Measurements from ENCODE around the gene KITLG.

Gene KITLG

DNA sequence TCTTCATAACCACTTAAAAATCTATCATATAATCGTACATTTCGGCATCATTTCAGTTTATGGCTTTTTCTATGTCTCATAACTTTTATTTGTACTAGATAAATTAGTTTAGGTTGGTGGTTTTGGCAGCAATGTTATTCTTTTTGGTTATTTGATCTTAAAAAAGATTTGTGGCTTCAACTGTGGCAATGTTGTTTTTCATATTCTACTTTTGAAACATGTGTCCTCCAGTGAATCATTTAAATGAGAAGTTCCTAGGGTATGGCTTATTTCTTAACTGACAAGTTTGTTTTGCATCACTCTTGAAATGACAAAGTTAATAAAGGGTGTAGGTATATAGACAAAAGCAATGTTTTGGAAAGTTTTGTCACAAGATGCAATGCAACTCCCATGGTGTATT is 11.1 kb upstream of the KITLG start:
- no peak for DNase-seq (ENCODE audit: low read depth)
- TF ChIP-seq, protein P1, sequence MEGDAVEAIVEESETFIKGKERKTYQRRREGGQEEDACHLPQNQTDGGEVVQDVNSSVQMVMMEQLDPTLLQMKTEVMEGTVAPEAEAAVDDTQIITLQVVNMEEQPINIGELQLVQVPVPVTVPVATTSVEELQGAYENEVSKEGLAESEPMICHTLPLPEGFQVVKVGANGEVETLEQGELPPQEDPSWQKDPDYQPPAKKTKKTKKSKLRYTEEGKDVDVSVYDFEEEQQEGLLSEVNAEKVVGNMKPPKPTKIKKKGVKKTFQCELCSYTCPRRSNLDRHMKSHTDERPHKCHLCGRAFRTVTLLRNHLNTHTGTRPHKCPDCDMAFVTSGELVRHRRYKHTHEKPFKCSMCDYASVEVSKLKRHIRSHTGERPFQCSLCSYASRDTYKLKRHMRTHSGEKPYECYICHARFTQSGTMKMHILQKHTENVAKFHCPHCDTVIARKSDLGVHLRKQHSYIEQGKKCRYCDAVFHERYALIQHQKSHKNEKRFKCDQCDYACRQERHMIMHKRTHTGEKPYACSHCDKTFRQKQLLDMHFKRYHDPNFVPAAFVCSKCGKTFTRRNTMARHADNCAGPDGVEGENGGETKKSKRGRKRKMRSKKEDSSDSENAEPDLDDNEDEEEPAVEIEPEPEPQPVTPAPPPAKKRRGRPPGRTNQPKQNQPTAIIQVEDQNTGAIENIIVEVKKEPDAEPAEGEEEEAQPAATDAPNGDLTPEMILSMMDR (IDR thresholded peaks at IDR 0.05; ENCODE audit: control insufficient read depth, extremely low read depth, insufficient read depth) = no peak
- H3K4me3 ChIP-seq (ENCODE audit: low read depth, low read length) = no peak overlapping the region

DNA sequence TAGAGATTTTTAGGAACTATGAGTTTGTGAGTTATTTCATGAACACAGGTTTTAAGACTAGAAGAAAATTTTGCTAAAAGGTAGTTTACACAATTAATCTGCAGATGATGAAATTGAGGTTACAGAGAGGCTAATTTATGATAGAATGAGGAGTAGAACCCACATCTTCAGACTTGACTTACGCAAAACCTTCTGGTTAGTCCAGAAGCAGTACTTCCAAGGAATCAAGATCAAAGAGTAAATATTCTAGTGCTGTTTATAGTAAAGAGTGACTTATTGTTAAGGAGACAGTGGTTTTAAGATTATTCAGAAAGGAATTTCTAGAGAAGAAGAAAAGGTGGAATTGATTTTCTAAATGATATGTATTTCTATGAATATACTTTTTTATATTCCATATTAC is 10.6 kb upstream of the KITLG start:
- TF ChIP-seq, protein P1 (IDR thresholded peaks at IDR 0.05; ENCODE audit: control insufficient read depth, extremely low read depth, insufficient read depth) = no peak
- no peak for DNase-seq (ENCODE audit: low read depth)
- H3K4me3 ChIP-seq (ENCODE audit: low read depth, low read length) = no peak overlapping the region

DNA sequence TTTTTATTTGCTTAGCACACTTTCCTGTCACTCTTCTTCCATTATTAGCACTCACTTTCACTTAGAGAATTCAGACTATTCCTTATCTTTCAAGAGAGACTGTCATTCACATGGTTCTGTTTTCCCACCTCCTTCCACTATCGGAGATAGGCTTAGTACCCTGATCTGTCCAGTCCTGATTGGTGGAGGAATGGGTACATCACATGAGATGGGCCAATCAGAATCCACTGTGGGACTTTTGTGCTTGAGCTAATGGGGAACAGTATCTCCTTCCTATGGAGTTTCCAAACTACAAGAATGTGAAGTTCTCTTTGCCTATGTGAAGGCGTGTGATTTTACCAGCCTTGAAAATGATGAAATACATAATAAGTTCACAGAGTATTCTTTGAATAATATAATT is 4.8 kb upstream of the KITLG start:
- DNase-seq (ENCODE audit: low read depth) = no peak
- TF ChIP-seq, protein P1 (IDR thresholded peaks at IDR 0.05; ENCODE audit: control insufficient read depth, extremely low read depth, insufficient read depth) = no peak
- H3K4me3 ChIP-seq (ENCODE audit: low read depth, low read length) = no peak overlapping the region

DNA sequence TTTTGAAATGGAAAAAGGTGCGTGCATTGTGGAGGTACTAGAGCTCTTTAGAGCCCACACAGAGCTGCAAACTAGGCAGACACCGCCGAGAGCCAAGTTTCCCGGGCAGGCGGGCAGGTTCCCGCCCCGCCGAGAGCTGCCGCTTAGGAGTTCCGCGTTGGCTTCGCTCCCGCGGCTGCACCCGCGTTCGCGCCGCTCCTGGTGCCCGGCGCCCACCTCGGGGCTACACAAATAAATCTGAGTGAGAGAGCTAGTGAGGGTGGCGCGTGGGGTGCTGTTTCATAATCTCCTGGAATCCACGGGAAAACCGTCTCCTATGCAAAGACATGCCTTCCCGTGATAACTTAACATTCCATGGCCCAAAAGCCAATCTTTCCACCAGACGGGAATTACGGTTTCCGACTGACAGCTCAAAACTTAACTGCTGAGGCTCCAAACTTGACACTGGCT is 645 bp downstream of the KITLG start:
- TF ChIP-seq, protein P1 (IDR thresholded peaks at IDR 0.05; ENCODE audit: control insufficient read depth, extremely low read depth, insufficient read depth) = no peak
- DNase-seq (ENCODE audit: low read depth) = no peak
- H3K4me3 ChIP-seq (ENCODE audit: low read depth, low read length) = peak overlapping the region; percentile 67

DNA sequence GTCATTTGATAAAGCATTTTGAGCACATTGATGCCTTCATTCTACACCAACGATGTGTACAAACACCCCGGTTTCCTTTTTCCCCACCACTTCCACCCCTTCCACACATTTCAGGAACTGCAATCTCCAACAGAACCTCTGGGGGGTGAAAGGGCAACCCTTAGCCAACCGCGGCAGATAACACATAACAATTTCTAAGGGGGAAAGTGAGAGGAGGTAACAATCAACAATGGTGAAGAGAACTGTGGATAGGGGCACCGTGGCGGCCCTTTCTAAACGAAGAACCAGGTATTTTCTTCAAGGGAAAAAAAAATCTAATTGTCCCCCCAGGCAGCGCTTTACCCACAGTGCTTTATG is 1.1 kb downstream of the KITLG start:
- peak overlapping the region; percentile 67 for H3K4me3 ChIP-seq (ENCODE audit: low read depth, low read length)
- TF ChIP-seq, protein P1 (IDR thresholded peaks at IDR 0.05; ENCODE audit: control insufficient read depth, extremely low read depth, insufficient read depth) = peak; percentile 20; the same call in 1 of the 2 replicates
- DNase-seq (ENCODE audit: low read depth) = no peak

DNA sequence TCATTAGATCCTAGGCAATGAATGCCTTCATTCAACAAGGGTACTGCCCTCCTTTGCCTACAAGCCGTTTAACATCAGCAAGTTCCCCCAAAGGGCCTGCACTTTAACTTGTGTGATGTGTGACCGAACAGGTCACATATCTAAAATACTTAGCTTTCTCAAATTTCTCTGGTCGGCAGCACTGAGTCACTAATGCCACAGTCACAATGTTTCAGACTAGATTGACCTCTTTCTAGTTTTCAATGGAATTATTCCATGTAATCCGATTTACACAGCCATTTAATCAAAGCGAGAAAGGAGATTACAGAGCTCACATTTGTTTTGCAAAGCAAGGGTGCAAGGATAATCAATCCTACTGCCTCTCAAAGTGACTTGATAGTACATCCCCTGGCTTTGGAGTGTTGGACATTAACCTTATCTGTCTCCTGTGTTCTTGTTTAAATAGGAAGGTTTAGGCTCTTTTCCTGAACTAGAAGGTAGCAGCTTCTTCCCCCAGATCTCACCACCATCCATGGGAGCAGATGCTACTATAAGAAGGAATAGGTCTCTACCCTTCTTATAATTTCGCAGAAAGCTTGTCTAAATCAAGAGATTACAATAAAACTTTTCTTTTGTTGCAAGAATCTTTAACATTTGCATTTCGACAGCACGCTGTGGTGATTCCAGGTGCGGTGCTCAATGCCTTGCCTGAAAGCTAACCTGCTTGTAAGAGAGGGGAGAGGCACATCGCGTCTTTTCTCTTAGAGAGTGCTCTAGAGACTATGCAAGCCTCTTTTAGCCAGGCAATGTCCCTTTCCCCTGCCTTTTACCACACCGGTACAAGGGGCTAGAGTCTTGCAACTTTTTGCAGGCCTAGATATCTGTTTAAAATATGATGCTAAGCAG is 1.8 kb downstream of the KITLG start:
- TF ChIP-seq, protein P1 (IDR thresholded peaks at IDR 0.05; ENCODE audit: control insufficient read depth, extremely low read depth, insufficient read depth) = no peak
- no peak for DNase-seq (ENCODE audit: low read depth)
- H3K4me3 ChIP-seq (ENCODE audit: low read depth, low read length) = peak overlapping the region; percentile 67

DNA sequence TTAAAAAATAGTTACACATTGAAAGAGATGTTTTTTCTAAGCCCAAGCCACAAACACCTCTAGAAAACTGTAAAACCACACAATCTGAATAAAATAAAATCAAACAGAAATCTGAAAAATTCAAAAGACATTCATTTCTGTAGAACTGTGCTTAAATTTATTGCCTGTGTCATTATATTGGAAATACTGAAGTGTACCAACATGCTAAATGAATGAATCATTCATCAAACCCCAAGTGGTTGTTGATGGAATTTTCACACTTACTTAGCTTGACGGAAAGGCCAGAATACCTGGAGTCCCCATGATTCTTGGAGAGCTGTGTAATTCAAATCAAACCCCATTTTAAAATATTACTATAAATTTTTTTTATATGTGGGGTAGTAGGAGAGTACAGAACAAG is 2.7 kb downstream of the KITLG start:
- TF ChIP-seq, protein P1 (IDR thresholded peaks at IDR 0.05; ENCODE audit: control insufficient read depth, extremely low read depth, insufficient read depth) = no peak
- H3K4me3 ChIP-seq (ENCODE audit: low read depth, low read length) = no peak overlapping the region
- DNase-seq (ENCODE audit: low read depth) = no peak

Data from LNCaP clone FGC (cell line).